ENCODE measurements around the gene RET. TPM values are rescaled to one million over a fixed set of nuclear protein-coding genes. Genes with fewer than 3 reads are reported as not detected.

RET gene
- total and polyA plus RNA-seq, 2 of the 13 experiments (the other 11 are each of a cell fraction or from before 2014, with no cell fraction given), result 0.02 TPM; not detected in 1

GRCh38 chr10:43138021-43138756 is 61.3 kb downstream of the RET start, which contains the start of gene CSGALNACT2 (continued):
- TF ChIP-seq ELF1 (CRISPR knock-in tag; IDR thresholded peaks at IDR 0.05) (peak; percentile 39; the same call in 1 of the 2 replicates), DMAP1 (CRISPR knock-in tag; IDR thresholded peaks at IDR 0.05) (no peak), CBX1 (IDR thresholded peaks at IDR 0.05; ENCODE audit: low read depth) (no peak), ZNF333 (CRISPR knock-in tag; IDR thresholded peaks at IDR 0.05; ENCODE audit: borderline replicate concordance) (peak; percentile 64; the same call in 1 of the 2 replicates), ZNF550 (CRISPR knock-in tag; IDR thresholded peaks at IDR 0.05; ENCODE audit: borderline replicate concordance) (peak; percentile 35; the same call in 1 of the 2 replicates), ZNF776 (CRISPR knock-in tag; IDR thresholded peaks at IDR 0.05) (peak; percentile 77; the same call in 1 of the 2 replicates), SOX6 (IDR thresholded peaks at IDR 0.05) (no peak), SOX6 (CRISPR knock-in tag; IDR thresholded peaks at IDR 0.05) (no peak; the same call in 1 of the 2 replicates), ZSCAN21 (CRISPR knock-in tag; IDR thresholded peaks at IDR 0.05; ENCODE audit: borderline replicate concordance) (0 out of 2 replicates have a peak, but pooled peaks have one; percentile 34), REPIN1 (CRISPR knock-in tag; IDR thresholded peaks at IDR 0.05; ENCODE audit: borderline replicate concordance, low read depth) (0 out of 2 replicates have a peak, but pooled peaks have one; percentile 30), KAT7 (CRISPR knock-in tag; IDR thresholded peaks at IDR 0.05; ENCODE audit: borderline replicate concordance) (peak; percentile 64; the same call in 1 of the 2 replicates), AGO2 (optimal IDR thresholded peaks at IDR 0.05; ENCODE audit: low read depth, low read length) (peak; percentile 26), KAT8 (CRISPR knock-in tag; IDR thresholded peaks at IDR 0.05) (peak; percentile 20; the same call in 1 of the 2 replicates), AHDC1 (CRISPR knock-in tag; IDR thresholded peaks at IDR 0.05; ENCODE audit: borderline replicate concordance) (no peak), SRSF1 (optimal IDR thresholded peaks at IDR 0.05; ENCODE audit: low read depth, low read length) (peak; percentile 30), MTF2 (CRISPR knock-in tag; IDR thresholded peaks at IDR 0.05; ENCODE audit: borderline replicate concordance) (no peak), GFI1 (CRISPR knock-in tag; IDR thresholded peaks at IDR 0.05; ENCODE audit: borderline replicate concordance) (0 out of 2 replicates have a peak, but pooled peaks have one; percentile 11)
- TF ChIP-seq, protein P1, sequence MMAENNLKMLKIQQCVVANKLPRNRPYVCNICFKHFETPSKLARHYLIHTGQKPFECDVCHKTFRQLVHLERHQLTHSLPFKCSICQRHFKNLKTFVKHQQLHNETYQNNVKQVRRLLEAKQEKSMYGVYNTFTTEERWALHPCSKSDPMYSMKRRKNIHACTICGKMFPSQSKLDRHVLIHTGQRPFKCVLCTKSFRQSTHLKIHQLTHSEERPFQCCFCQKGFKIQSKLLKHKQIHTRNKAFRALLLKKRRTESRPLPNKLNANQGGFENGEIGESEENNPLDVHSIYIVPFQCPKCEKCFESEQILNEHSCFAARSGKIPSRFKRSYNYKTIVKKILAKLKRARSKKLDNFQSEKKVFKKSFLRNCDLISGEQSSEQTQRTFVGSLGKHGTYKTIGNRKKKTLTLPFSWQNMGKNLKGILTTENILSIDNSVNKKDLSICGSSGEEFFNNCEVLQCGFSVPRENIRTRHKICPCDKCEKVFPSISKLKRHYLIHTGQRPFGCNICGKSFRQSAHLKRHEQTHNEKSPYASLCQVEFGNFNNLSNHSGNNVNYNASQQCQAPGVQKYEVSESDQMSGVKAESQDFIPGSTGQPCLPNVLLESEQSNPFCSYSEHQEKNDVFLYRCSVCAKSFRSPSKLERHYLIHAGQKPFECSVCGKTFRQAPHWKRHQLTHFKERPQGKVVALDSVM (CRISPR knock-in tag; IDR thresholded peaks at IDR 0.05), result no peak
- TF ChIP-seq, protein P2, sequence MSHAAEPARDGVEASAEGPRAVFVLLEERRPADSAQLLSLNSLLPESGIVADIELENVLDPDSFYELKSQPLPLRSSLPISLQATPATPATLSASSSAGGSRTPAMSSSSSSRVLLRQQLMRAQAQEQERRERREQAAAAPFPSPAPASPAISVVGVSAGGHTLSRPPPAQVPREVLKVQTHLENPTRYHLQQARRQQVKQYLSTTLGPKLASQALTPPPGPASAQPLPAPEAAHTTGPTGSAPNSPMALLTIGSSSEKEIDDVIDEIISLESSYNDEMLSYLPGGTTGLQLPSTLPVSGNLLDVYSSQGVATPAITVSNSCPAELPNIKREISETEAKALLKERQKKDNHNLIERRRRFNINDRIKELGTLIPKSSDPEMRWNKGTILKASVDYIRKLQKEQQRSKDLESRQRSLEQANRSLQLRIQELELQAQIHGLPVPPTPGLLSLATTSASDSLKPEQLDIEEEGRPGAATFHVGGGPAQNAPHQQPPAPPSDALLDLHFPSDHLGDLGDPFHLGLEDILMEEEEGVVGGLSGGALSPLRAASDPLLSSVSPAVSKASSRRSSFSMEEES (CRISPR knock-in tag; IDR thresholded peaks at IDR 0.05), result no peak

Measured in HepG2 (cell line).